Measurements from ENCODE around the gene SAMD11. TPM values are rescaled to one million over a fixed set of nuclear protein-coding genes. Genes with fewer than 3 reads are reported as not detected.

The SAMD11 gene
- total and polyA plus RNA-seq, 2 of the 8 experiments (the other 6 are each of a cell fraction or from before 2014, with no cell fraction given): 0.18 to 0.30 TPM

DNA sequence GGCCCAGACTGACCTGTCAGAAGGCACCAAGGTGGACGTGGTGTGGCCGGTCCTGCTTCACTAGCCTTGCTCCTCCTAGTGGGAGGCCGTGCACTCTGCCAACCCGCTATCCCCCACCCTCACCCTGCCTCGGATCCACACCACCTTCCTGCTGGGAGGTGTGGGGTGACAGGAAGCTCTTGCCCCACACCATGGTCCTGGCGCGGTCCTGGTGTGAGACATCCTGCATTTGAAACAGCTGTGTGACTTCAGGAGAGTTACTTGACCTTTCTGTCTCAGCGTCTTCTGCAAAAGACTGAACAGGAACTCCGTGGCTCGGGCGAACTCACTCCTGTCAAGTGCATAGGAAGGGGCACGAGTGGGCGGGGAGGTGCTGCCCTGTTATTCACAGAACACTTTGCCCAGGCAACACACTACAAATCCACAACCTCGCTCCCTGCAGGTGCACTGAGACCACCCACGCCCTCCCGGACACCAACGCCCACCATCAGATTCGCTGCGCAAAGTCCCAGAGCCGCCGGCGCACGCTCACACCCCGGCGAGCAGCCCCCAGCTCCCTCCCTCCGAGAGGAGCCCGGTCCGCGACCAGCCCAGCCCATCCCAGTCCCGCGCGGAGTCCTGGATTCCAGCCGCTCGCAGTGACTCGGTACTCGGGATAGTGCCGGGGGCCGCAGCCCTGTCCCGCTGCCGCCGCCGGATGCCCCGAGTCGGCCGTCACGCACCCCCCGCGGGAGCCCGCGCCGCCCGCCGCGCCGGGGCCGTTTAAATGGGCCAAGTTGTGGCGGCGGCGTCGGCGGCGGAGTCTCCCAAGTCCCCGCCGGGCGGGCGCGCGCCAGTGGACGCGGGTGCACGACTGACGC is at the start of gene SAMD11 (continued):
- TF ChIP-seq HDAC2 (IDR thresholded peaks at IDR 0.05; ENCODE audit: borderline replicate concordance in 1 of 2, low read depth in 2 of 2, low read length in 2 of 2): no peak
- TF ChIP-seq GABPA (IDR thresholded peaks at IDR 0.05; ENCODE audit: borderline replicate concordance, insufficient read depth, low read length): 0 out of 2 replicates have a peak, but pooled peaks have one; percentile 16
- no peak for TF ChIP-seq POLR2AphosphoS5 (IDR thresholded peaks at IDR 0.05; ENCODE audit: low read depth, low read length)
